ENCODE measurements around the gene GEMIN7.

GEMIN7 gene

GRCh38 chr19:45090034-45090433, 11.0 kb downstream of the GEMIN7 start:
- no peak for DNase-seq (ENCODE audit: low read depth)

GRCh38 chr19:45090606-45091005, 11.5 kb downstream of the GEMIN7 start:
- no peak for DNase-seq (ENCODE audit: low read depth)

DNA sequence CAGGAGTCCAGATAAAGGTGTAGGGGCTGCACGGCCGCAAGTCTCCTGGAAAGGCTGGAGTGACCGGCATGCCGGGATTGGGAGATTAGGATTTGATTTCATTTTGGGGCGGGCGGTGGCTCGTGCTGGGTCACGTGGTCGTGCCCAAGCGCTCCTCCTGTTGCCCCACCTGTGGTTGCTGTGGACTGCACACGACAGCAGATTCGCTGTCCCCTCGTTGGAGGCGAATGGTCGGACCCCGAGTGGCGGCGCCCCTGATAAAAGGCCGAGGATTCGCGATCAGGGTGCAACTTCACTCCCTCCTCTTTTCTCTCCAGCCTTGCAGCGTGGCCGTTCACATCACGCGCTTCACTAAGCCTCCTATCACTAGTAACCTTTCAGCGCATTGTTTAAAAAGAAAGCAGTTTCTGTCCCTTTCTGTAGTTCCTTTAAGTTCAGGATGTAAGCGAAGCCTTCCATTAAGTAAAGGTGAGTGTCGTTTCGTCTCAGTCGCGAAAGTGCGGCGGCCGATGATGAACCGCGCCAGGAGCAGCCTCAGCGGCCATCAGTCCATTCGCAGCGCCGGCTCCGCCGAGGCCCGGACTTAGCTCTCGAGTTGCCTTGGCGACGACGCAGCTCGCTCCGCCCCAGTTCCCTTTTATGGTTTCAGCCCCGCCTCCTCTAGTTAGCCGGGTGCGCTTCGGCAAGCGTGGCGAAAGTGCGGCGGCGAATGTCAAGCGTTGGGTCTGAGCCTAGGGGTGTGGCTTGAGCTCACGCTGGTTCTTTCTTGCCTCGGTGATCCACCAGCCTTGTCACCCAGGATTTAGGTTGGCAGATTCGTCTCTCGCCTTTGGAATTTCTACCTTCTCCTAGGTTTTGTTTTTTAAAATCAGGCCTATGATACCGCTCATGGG, 12.2 kb downstream of the GEMIN7 start:
- peak; percentile 99 for DNase-seq (ENCODE audit: low read depth)

DNA sequence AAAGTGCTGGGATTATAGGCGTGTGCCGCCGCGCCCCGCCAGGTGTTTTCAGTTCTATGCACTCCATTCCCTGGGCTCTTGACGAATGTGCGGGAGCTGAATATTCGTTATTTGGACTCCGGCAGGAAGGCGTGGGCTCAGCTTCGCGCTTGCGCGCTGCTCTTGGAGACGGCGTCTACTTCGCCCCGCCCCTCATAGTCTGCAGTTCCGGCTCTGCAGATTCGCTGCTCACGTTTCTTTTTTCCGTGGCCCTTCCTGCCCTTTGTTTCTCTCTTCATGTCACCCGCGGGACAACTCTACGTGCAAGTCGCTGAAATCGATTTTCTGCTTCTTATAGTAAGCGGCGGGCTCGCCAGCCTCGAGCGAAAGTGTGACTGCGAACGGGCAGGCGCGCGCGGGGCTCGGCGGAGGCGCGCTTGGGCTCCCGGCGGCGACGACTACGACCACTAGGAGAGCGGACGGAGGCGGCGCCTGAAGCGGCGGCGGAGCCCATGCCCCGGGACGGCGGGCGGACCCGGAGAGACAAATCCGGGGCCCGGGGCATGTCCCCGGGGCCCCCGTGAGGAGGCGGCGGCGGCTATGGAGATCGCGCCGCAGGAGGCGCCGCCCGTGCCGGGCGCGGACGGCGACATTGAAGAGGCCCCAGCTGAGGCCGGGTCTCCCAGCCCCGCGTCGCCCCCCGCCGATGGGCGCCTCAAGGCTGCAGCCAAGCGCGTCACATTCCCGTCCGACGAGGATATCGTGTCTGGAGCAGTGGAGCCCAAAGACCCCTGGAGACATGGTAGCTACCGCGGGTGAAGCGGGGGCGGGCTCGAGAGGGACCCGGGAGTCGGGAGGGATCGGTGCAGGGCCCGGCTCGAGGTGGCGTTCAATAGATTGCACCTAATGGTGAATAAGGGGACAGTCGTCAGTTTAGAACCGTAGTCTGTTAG, 14.0 kb downstream of the GEMIN7 start, which contains the start of gene PPP1R37:
PPP1R37 (plus strand) TSS at position 433 of the 932 bp plus-strand sequence; CDS start at position 580, 147 bp downstream.
- DNase-seq (ENCODE audit: low read depth) = peak; percentile 97

DNA sequence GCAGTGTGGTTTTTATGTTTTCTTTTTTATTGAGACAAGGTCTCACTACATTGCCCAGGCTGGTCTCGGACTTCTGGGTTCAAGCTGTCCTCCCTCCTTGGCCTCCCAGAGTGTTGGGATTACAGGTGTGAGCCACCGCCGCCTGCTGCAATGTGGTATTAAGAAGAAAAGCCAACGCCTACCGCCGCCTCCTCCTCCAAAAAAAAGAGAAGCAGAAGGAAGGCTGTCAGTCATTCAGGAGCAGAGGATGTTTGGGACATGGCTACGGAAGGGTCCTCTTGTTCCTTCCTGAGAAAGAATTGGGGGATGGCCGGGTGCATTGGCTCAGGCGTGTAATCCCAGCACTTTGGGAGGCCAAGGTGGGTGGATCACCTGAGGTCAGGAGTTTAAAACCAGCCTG, 15.1 kb downstream of the GEMIN7 start:
- DNase-seq (ENCODE audit: low read depth) = no peak

DNA sequence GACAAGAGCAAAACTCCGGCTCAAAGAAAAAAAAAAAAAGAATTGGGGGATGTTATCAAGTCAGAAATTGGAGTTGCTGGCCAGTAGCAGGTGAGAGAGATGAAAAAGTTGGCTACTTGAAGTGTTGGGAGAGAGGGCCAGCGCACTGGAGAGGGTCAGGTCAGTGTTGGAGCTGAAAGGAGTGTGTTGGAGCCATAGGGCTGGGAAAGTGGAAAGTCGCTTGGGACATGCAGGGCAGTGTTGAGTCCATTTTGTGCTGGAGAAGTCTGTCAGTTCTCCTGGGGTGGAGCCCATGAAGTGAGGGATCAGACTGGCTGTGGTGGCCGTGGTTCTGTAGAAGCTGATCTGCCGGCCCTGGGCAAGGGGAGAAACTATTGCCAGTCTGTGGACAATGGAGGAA, 15.6 kb downstream of the GEMIN7 start:
- DNase-seq (ENCODE audit: low read depth) = no peak

- DNase-seq (ENCODE audit: low read depth) = no peak
Observed at GRCh38 chr19:45095496-45096413, 16.7 kb downstream of the GEMIN7 start.

DNA sequence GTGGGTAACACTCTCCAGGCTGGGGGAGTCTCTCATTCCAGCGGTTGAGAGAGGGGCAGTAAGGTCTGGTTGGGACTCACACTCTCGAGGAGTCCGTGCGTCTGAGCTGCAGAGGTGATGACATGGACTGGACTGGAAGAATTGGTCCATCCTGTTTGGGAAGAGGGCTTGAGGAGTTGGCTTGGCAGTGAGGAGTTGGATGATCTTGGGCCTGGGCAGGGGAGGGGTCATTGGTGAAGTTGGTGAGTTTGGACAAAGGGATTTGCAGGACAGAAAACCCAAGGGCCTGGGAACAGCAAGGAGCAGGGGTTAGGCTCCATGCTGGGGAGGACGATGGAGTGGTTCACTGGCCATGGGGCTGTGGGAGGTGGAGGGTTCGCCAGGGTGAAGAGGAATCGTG, 17.6 kb downstream of the GEMIN7 start:
- no peak for DNase-seq (ENCODE audit: low read depth)

DNA sequence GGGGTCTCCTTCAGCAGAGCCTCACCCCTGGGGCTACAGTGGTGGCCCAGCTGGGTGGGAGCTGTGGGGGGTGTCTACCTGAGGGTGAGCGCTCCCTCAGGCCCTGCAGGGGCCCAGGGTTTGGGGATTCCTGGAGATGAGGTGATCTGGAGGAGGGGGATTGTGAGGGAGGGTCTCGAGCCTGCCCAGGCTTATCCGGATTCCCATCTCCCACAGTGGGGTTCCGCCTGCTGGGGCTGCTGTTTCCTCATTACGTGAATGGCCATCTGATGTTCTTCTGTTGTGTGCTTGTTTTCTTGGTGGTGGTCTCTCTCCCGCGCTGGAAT, 18.4 kb downstream of the GEMIN7 start:
- no peak for DNase-seq (ENCODE audit: low read depth)

DNA sequence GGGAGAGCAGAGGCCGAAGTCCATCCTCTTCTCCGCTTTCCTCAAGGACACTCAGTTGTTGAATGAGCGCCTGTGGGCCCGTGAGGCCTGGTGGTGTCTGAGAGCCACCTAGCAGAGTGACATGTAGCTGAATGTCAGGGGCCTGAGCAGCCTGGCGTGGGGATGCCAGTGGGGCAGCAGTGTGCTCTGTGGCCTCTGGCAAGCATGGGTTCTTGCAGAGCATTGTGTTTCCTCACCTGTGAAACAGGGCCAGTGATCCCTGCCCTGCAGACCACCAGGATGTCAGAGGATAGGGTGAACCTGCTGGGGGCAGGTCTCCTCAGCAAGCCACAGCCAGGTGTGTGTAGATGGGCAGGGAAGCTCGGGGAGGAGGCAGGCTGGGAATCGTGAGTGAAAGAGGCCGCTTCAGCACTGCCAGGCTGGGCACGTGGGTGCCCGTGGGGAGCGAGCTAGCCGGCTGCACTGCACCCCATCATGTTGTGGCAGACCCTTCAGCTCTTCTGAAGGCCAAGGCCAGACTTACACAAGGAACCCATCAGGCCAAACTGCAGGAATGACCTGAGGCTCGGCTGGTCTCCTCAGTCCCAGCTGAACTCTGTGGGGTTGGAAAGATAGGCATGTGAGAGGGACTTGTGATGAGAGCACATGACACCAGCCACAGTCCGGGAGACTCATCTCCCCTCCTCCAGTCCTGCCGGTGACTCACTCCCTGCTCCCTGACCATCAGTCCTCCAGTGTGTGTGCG, 18.9 kb downstream of the GEMIN7 start:
- DNase-seq (ENCODE audit: low read depth) = peak; percentile 89

DNA sequence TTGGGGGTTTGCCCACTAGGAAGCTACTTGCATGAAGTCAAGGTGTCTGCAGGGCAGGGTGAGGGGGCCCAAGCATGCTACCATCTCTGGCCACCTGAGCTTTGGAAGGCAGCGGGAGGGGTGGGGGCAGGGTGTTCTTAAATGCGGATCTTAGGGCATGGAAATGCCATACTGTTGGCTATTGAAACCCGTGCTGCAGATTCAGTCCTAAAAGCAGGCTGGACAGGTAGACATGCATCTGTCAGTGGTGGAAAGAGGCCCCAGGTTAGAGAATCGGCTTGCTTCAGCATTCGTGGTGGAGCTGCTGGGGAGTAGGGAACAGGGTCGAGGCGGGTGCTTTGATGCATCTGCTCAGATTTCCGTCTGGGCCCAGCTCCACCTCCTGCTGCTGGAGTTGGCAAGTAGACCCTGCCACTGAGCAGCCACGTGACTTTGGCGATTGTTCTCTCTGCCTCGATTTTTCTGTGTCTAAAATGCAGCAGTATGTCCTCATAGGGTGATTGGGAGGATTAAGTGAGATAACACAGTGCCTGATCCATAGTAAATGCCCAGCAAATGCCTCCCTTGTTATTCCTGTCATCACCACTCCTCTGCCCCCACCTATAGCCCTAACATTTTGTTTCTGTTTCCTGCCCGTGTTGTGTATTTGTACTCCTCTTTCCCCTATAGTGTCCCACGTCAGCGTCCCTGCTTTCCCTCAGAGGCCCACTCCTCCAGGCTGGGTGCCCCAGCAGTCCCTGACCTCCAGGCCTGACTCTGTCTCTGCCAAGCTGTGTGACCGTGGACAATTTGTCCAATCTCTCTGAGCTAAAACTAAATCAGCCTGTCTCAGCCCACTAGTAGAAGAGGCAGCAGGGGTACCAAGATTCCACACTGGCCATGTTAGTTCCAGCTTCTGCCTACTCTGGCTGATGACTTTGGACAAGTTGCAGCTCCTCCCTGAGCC, 19.7 kb downstream of the GEMIN7 start:
- peak; percentile 52 for DNase-seq (ENCODE audit: low read depth)

DNA sequence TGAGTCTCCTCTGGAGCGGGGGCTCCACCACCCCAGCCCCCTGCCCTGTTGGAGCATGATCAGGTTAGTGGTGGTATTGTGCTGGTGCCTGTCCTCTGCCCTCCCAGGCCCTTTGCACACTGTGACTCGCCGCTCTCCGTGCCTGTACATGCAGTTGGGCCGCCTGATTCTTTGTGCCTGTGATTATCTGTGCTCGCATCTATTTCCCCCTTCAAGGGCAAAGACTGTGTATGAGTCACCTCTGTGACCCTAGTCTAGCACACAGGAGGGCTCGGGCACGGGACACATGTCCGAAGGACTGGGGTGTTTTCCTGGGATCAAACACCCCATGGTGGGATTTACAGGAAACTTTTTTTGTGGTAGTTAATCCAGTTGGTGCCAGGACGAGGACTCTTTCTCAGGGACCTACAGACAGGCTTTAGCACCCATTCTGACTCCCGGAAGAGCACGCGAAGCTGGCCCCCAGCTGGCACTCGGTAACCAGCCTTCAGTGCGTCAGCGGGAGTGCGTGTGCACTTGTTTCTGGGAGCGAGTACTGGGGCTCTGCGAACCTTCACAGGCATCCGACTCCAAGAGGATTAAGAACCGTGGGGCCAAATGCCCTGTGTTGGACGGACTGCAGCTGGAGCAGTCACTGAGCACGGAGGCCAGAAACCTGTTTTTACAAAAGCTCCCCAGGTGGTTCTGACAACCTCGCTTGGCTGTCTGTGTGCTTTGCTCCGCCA, 20.6 kb downstream of the GEMIN7 start:
- no peak for DNase-seq (ENCODE audit: low read depth)

GRCh38 chr19:45100201-45100600, 21.1 kb downstream of the GEMIN7 start:
- DNase-seq (ENCODE audit: low read depth) = no peak

GRCh38 chr19:45100846-45101252, 21.8 kb downstream of the GEMIN7 start:
- no peak for DNase-seq (ENCODE audit: low read depth)

DNA sequence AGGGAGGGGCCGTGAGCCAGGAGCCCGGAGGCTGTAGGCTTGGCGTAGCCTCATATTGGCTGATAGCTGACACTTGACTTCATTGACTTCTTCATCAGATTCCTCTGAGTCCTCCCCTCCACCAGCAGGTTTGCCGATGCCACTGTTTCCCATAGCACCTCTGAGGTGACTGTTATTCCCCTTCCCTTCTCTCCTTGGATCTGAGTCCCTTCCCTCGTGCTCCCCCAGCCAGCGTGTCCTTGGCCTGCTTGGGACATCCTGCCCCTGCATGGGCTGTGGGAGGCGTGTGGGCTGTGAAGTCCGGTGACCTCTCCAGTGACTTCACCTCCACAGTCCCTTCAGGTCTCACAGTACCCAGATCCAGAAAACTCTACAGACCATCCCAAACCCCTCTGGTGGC, 22.7 kb downstream of the GEMIN7 start:
- no peak for DNase-seq (ENCODE audit: low read depth)

- DNase-seq (ENCODE audit: low read depth) = no peak
Observed at GRCh38 chr19:45102481-45102880, 23.4 kb downstream of the GEMIN7 start.

GRCh38 chr19:45103156-45103507, 24.1 kb downstream of the GEMIN7 start:
- DNase-seq (ENCODE audit: low read depth) = no peak

- no peak for DNase-seq (ENCODE audit: low read depth)
Observed at GRCh38 chr19:45103508-45104319, 24.7 kb downstream of the GEMIN7 start.
